Ovary (tissue), 3 donors: ENCODE results near the gene NUDT1.

ENCODE experiments used
- EP300 ChIP-seq: sonication (generic); formaldehyde crosslinking; IDR thresholded peaks from one replicate; pipeline ENCODE4 v1.6.1; 2017; ENCODE audit warnings: antibody characterized with exemption
- POLR2A ChIP-seq: fragments of 450-650 bp; IDR thresholded peaks from one replicate; pipeline ENCODE4 v1.6.1; 2017; ENCODE audit warnings: antibody characterized with exemption, mild to moderate bottlenecking, moderate library complexity
- TF ChIP-seq, protein P1 (sequence below), 3 donors: fragments of 450-650 bp in 2 of 3; fragments of 200-600 bp in 1 of 3; IDR thresholded peaks; one replicate each; pipeline versions ENCODE4 v1.5.1 to v1.8.0; 2016 to 2022; ENCODE audit warnings: antibody characterized with exemption in 3 of 3, mild to moderate bottlenecking in 1 of 3
- donor health status: DM: no; HTN: no; CAD: no.

DNA sequence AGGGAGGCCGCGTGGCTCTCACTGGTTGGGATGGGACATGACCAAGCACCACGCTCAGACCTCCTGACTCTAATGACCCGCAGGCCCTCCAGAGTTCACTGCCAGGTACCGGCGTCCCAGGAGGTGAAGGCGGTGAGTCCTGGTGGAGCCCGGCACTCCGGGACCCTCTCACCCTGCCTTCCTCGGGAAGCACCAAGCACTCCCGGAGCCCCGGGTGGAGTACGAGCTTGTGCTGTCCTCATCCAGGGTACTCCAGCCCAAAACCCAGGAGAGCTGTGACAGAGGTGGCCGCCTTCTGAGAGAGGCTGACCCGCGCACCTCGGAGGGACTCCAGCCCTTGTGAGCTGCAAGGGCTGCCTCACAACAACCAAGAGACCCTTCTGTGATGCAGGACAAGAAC is 18.7 kb upstream of the NUDT1 start:
- TF ChIP-seq EP300 (no peak), POLR2A (no peak)
- TF ChIP-seq, protein P1, sequence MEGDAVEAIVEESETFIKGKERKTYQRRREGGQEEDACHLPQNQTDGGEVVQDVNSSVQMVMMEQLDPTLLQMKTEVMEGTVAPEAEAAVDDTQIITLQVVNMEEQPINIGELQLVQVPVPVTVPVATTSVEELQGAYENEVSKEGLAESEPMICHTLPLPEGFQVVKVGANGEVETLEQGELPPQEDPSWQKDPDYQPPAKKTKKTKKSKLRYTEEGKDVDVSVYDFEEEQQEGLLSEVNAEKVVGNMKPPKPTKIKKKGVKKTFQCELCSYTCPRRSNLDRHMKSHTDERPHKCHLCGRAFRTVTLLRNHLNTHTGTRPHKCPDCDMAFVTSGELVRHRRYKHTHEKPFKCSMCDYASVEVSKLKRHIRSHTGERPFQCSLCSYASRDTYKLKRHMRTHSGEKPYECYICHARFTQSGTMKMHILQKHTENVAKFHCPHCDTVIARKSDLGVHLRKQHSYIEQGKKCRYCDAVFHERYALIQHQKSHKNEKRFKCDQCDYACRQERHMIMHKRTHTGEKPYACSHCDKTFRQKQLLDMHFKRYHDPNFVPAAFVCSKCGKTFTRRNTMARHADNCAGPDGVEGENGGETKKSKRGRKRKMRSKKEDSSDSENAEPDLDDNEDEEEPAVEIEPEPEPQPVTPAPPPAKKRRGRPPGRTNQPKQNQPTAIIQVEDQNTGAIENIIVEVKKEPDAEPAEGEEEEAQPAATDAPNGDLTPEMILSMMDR (IDR thresholded peaks at IDR 0.05), result no peak
